Thyroid gland (tissue), 4 donors: ENCODE measurements around the gene NBAS. TPM values are rescaled to one million over a fixed set of nuclear protein-coding genes. Genes with fewer than 3 reads are reported as not detected.
"Not testable (repeated sequence)": the region's sequence is repeated elsewhere in the genome, so short reads cannot be mapped to it uniquely, and the experiment has no call there.

ENCODE experiments used
- DNase-seq, 2 donors: peaks; one replicate each; pipeline ENCODE4 v3.0.0-alpha.2; 2019
- H3K27ac ChIP-seq, 3 donors: fragments of 200-600 bp; sonication (generic); 1 replicate in 2 of 3; 2 replicates in 1 of 3; pipeline ENCODE4 v1.5.1; 2016 to 2019; ENCODE audit warnings: mild to moderate bottlenecking in 1 of 3, moderate library complexity in 1 of 3
- H3K27me3 ChIP-seq: fragments of 200-600 bp; sonication (generic); one replicate; pipeline ENCODE4 v1.5.1; 2019
- H3K36me3 ChIP-seq, 2 donors: fragments of 200-600 bp; sonication (generic); one replicate each; pipeline ENCODE4 v1.5.1; 2016 to 2019
- H3K4me1 ChIP-seq, 2 donors: fragments of 200-600 bp; sonication (generic); one replicate each; pipeline ENCODE4 v1.5.1; 2017 to 2019
- H3K4me3 ChIP-seq, 3 donors: fragments of 200-600 bp; sonication (generic); replicated peaks in 1 of 3; 1 replicate in 2 of 3; 2 replicates in 1 of 3; pipeline ENCODE4 v1.5.1; 2016; ENCODE audit warnings: mild to moderate bottlenecking in 1 of 3
- H3K9me3 ChIP-seq: fragments of 200-600 bp; sonication (generic); one replicate; pipeline ENCODE4 v1.5.1; 2017
- POLR2A ChIP-seq, 2 donors: fragments of 450-650 bp; IDR thresholded peaks; one replicate each; pipeline ENCODE4 v1.6.1; 2017; ENCODE audit warnings: antibody characterized with exemption in 2 of 2, mild to moderate bottlenecking in 2 of 2, moderate library complexity in 1 of 2
- WGBS, 2 donors: methylation state at CpG; one replicate each; pipeline ENCODE4 v1.1.5; 2017; 5-methylcytosine and 5-hydroxymethylcytosine counted together
- intact Hi-C: fragments of 100-400 bp; cut with DNase I; formaldehyde crosslinking; loops from one replicate; pipeline ENCODE4 v1.15.1; 2023
- total RNA-seq, 4 donors: library from RNA; depleted of rRNA; stranded (reverse); fragments of >200 nt; gene quantifications; one replicate each; pipeline ENCODE4 v1.2.3, GENCODE V29; 2016
- TF ChIP-seq, protein P1 (sequence below), 6 experiments: fragments of 200-600 bp in 3 of 6; fragments of 450-650 bp in 3 of 6; sonication (generic) in 3 of 6; IDR thresholded peaks; one replicate each; pipeline ENCODE4 v1.5.1; 2016 to 2019; ENCODE audit warnings: antibody characterized with exemption in 6 of 6, mild to moderate bottlenecking in 2 of 6, inconsistent platforms in 1 of 6, moderate library complexity in 1 of 6

NBAS gene
- total RNA-seq, 4 donors from 2014 or later = 50.4 to 71.5 (median 54.7) TPM

DNA sequence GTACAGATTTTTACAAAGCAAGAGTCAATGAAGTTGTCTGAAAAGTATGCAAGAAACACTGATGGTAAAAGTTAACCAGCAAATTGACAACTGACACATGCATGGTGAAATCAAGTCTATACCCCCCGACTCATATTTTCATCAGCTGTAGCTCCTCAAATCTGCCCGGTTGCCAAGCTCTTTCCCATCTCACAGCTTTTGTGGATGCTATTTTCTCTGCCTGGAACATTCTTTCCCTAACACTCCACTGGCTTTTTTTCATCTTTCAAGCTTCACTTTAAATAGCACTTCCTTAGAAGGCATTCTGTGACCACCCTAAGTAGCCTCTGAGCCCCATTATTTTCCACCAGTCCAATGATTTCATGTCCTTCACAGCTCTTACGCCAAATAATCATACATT is 18.1 kb downstream of the NBAS start:
- WGBS, 2 donors = 91 to 94% methylated on average over 3 of the region's 3 CpGs
- no peak overlapping the region for H3K27ac ChIP-seq
- no peaks in the 10 kb centered on the region for H3K4me1 ChIP-seq
- no peaks in the 10 kb centered on the region for H3K27me3 ChIP-seq
- no peaks in the 10 kb centered on the region for H3K36me3 ChIP-seq
- no peak overlapping the region for H3K4me3 ChIP-seq
- no peak for DNase-seq
- intact Hi-C loops = no loop called here
- no peaks in the 10 kb centered on the region for H3K9me3 ChIP-seq
- TF ChIP-seq POLR2A (IDR thresholded peaks at IDR 0.05) = no peak
- TF ChIP-seq, protein P1, sequence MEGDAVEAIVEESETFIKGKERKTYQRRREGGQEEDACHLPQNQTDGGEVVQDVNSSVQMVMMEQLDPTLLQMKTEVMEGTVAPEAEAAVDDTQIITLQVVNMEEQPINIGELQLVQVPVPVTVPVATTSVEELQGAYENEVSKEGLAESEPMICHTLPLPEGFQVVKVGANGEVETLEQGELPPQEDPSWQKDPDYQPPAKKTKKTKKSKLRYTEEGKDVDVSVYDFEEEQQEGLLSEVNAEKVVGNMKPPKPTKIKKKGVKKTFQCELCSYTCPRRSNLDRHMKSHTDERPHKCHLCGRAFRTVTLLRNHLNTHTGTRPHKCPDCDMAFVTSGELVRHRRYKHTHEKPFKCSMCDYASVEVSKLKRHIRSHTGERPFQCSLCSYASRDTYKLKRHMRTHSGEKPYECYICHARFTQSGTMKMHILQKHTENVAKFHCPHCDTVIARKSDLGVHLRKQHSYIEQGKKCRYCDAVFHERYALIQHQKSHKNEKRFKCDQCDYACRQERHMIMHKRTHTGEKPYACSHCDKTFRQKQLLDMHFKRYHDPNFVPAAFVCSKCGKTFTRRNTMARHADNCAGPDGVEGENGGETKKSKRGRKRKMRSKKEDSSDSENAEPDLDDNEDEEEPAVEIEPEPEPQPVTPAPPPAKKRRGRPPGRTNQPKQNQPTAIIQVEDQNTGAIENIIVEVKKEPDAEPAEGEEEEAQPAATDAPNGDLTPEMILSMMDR (IDR thresholded peaks at IDR 0.05) = no peak

DNA sequence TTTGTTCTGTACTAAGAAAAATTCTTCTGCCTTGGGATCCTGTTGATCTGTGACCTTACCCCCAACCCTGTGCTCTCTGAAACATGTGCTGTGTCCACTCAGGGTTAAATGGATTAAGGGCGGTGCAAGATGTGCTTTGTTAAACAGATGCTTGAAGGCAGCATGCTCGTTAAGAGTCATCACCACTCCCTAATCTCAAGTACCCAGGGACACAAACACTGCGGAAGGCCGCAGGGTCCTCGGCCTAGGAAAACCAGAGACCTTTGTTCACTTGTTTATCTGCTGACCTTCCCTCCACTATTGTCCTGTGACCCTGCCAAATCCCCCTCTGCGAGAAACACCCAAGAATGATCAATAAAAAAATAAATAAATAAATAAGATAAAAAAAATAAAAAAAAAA is 18.9 kb downstream of the NBAS start:
- intact Hi-C loops, H3K27me3 ChIP-seq, H3K9me3 ChIP-seq, H3K4me1 ChIP-seq, H3K27ac ChIP-seq, H3K36me3 ChIP-seq, DNase-seq, H3K4me3 ChIP-seq: not testable (repeated sequence)
- 38 to 41% methylated on average over 1 to 5 of the region's 6 CpGs for WGBS, 2 donors

DNA sequence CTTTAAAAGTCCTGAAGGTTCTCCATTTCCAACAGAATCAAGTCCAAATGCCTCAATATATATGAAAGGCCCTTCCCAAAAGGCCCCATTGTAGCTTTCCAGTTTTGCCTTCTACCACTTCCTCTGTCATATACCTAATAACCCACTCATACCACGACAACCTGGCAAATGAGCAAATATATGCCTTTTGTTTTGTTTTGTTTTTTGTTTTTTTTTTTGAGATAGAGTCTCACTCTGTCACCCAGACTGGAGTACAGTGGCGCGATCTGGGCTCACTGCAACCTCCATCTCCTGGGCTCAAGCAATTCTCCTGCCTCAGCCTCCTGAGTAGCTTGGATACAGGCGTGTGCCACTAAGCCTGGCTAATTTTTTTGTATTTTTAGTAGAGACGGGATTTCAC is 20.6 kb downstream of the NBAS start:
- H3K9me3 ChIP-seq, H3K4me1 ChIP-seq, H3K27ac ChIP-seq, H3K27me3 ChIP-seq, H3K4me3 ChIP-seq, DNase-seq, intact Hi-C loops, H3K36me3 ChIP-seq: not testable (repeated sequence)
- WGBS, 2 donors = 78 to 85% methylated on average over 5 of the region's 5 CpGs

DNA sequence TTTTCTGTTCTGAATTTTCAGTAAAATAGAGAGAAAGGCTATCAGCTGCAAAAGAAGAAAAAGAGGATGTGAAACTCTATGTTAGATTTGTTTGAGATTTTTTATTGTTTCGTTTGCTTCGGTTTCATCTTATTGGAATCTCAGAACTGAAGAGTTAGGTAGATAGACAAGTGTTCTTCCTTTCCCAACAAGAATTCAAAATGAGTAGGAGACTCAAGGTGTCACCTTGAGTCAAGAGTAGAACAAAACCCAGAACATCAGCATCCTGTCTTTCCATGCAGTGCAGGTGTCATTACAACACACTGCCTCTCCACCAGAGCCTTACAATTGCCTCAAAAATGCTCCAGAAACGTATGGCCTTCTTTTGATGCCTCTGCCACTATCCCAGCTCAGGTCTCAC is 21.1 kb downstream of the NBAS start:
- 89 to 94% methylated on average over 3 of the region's 3 CpGs for WGBS, 2 donors
- Histone ChIP-seq H3K27me3 (no peaks in the 10 kb centered on the region), H3K36me3 (no peaks in the 10 kb centered on the region), H3K27ac (no peak overlapping the region), H3K9me3 (no peaks in the 10 kb centered on the region), H3K4me3 (no peak overlapping the region), H3K4me1 (no peaks in the 10 kb centered on the region)
- TF ChIP-seq, protein P1 (IDR thresholded peaks at IDR 0.05) = no peak
- TF ChIP-seq POLR2A (IDR thresholded peaks at IDR 0.05) = no peak
- intact Hi-C loops = no loop called here
- no peak for DNase-seq

DNA sequence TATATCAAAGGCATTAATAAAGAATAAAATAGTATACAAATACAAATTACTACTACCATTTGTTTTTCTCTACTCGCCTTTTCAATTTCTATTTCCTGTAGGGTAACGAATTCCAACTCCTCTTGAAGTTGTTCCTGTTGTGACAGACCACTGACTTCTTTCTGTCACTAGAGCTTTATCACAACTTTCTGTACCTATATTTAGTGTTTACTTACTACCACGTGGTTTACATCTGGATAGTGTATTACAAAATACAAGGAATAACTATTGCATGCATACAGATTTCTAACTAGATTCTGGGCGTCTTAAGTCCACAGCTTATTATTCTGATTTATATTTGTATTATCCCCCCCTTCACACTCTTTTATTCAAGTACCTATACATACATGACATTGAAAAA is 22.3 kb downstream of the NBAS start:
- Histone ChIP-seq H3K9me3 (no peaks in the 10 kb centered on the region), H3K4me3 (no peak overlapping the region), H3K36me3 (peaks cover 0 to 5% of the 10 kb centered on the region in 2 donors), H3K4me1 (no peaks in the 10 kb centered on the region), H3K27me3 (no peaks in the 10 kb centered on the region), H3K27ac (no peak overlapping the region)
- WGBS, 2 donors = 90 to 91% methylated on average over 4 of the region's 4 CpGs
- no peak for DNase-seq
- TF ChIP-seq, protein P1 (IDR thresholded peaks at IDR 0.05) = no peak
- TF ChIP-seq POLR2A (IDR thresholded peaks at IDR 0.05) = no peak
- intact Hi-C loops = no loop called here

DNA sequence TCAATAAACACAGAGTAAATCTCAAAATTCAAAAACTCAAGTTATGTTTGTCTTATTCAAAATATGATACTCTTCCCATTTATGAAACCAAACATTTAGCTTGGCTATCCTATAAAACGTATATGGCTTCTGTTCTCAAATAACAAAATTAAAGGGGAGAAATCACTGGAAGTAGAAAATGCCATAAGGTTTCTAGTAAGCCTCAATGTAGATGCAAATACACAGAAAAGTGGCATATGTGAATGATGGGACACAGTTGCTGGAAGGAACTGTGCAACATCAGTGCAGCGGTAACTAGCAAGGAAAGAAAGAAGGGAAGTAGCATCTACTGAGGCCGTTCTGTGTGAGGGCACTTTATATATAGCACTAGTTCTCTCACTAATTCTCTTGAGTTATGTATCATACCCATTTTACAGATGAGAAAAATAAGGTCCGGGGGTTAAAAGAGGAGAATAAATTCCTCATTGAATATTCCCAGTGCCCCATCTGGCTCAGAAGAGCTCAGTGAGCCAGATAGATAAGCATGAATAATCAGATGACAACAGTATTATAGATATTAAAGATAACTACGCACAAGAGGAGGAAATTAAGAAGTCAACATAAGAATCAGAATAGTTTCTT is 27.2 kb downstream of the NBAS start:
- Histone ChIP-seq H3K27me3 (no peaks in the 10 kb centered on the region), H3K36me3 (peaks cover 0 to 11% of the 10 kb centered on the region in 2 donors), H3K4me3 (no peak overlapping the region), H3K4me1 (no peaks in the 10 kb centered on the region), H3K27ac (no peak overlapping the region), H3K9me3 (no peaks in the 10 kb centered on the region)
- intact Hi-C loops = no loop called here
- WGBS, 2 donors = 95% methylated on average over 5 of the region's 5 CpGs
- TF ChIP-seq, protein P1 (IDR thresholded peaks at IDR 0.05) = no peak
- no peak for TF ChIP-seq POLR2A (IDR thresholded peaks at IDR 0.05)
- no peak for DNase-seq
